Nephron progenitor cell (in vitro differentiated cells): ENCODE results near the gene FIBCD1.

Experiments
- DNase-seq: peaks from one replicate; pipeline ENCODE4 v3.0.0; 2021
- H3K27ac Mint-ChIP-seq: 2 replicates; pipeline ENCODE4 v1.8.0; 2021; ENCODE audit warnings: mild to moderate bottlenecking, moderate library complexity, mixed read lengths
- H3K27me3 Mint-ChIP-seq: 2 replicates; pipeline ENCODE4 v1.8.0; 2021; ENCODE audit warnings: mild to moderate bottlenecking, low read depth, mixed read lengths; ENCODE audit not compliant: poor library complexity
- H3K36me3 Mint-ChIP-seq: 2 replicates; pipeline ENCODE4 v1.8.0; 2021; ENCODE audit warnings: low read depth, mixed read lengths
- H3K4me1 Mint-ChIP-seq: 2 replicates; pipeline ENCODE4 v1.8.0; 2021; ENCODE audit warnings: mixed read lengths
- H3K4me3 Mint-ChIP-seq: 2 replicates; pipeline ENCODE4 v1.8.0; 2021; ENCODE audit warnings: mild to moderate bottlenecking, moderate library complexity, mixed read lengths
- H3K9me3 Mint-ChIP-seq: 2 replicates; pipeline ENCODE4 v1.8.0; 2021; ENCODE audit warnings: mild to moderate bottlenecking, moderate library complexity, mixed read lengths
- TF ChIP-seq, protein P1 (sequence below): fragments of 200-600 bp; sonication (generic); IDR thresholded peaks from 2 replicates; pipeline ENCODE4 v1.5.0; 2021; ENCODE audit warnings: antibody characterized with exemption

FIBCD1 gene

DNA sequence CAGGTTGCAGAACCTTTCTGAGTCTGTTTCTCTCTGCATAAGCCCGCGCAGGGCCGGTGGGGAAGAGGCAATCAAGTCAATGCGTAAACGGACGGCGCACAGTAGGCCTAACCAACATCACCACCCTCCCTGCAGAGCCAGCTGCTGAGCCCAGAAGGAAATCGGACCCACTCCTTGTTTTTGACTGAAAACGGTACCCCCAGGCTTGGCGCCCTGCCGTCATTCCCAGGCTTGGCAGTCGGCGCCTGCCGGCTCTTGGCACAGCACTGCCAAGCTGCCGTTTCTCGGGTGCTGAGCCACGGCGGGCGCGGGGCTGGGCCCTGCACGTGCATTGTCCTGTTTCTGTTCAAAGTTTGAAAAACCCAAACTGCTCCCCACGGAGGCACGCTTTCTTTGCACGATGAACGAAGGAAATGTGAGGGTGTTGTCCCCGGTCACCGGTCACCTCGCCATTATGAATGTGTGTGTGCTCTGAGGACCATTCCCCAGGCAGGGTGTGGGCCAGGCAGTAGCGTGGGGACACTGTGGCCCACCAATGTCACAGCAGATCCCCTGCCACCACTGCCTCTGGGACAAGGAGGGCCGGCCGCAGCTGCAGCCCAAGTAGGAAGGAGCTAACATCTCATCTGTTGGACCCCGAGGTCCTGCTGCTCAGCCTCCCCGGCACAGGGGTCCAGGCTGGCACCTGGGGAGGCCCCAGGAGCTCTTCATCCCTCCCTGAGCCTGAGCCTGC lies 20.1 kb downstream of the FIBCD1 start:
- Mint-ChIP-seq H3K9me3 (no peaks in the 10 kb centered on the region), H3K4me1 (peaks cover 43% of the 10 kb centered on the region), H3K27me3 (peaks cover 4% of the 10 kb centered on the region), H3K27ac (no peak overlapping the region), H3K4me3 (no peak overlapping the region), H3K36me3 (no peaks in the 10 kb centered on the region)
- no peak for DNase-seq
- TF ChIP-seq, protein P1, sequence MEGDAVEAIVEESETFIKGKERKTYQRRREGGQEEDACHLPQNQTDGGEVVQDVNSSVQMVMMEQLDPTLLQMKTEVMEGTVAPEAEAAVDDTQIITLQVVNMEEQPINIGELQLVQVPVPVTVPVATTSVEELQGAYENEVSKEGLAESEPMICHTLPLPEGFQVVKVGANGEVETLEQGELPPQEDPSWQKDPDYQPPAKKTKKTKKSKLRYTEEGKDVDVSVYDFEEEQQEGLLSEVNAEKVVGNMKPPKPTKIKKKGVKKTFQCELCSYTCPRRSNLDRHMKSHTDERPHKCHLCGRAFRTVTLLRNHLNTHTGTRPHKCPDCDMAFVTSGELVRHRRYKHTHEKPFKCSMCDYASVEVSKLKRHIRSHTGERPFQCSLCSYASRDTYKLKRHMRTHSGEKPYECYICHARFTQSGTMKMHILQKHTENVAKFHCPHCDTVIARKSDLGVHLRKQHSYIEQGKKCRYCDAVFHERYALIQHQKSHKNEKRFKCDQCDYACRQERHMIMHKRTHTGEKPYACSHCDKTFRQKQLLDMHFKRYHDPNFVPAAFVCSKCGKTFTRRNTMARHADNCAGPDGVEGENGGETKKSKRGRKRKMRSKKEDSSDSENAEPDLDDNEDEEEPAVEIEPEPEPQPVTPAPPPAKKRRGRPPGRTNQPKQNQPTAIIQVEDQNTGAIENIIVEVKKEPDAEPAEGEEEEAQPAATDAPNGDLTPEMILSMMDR, result no peak

DNA sequence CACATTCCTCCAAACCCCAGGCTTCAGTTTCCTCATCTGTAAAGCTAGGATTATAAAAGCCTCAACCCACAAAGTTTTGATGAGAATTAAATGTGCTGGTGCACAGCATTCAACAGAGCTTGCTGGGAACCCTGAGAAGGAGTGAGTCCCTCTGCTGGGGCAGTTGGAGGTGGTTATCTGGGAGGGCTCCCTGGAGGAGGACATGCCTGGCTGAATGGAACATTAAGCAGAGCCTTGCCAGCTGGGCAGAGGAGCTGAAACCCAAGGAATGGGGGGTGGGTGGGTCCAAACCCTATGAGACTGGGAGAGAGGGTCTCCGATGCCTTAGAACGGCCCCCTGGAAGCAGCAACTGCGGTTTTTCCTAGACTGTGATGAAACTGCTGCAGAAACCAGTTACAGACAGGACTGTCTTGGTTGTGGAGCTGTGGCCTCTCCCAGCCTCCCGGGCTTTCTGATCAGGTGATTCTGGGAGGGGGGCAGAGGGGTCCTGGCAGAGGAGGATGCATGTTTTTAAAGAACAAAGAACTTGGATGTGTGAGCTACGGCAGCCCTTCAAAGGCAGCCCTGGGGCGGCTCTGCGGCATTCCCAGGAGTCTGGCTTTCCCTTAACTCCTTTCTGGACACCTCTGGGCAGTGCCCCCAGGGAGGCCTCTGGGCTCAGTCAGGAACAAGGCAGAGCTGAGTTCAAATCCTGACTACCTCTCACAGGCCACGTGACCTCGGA lies 20.8 kb downstream of the FIBCD1 start:
- Mint-ChIP-seq H3K4me3 (no peak overlapping the region), H3K27ac (no peak overlapping the region), H3K4me1 (peaks cover 45% of the 10 kb centered on the region)

DNA sequence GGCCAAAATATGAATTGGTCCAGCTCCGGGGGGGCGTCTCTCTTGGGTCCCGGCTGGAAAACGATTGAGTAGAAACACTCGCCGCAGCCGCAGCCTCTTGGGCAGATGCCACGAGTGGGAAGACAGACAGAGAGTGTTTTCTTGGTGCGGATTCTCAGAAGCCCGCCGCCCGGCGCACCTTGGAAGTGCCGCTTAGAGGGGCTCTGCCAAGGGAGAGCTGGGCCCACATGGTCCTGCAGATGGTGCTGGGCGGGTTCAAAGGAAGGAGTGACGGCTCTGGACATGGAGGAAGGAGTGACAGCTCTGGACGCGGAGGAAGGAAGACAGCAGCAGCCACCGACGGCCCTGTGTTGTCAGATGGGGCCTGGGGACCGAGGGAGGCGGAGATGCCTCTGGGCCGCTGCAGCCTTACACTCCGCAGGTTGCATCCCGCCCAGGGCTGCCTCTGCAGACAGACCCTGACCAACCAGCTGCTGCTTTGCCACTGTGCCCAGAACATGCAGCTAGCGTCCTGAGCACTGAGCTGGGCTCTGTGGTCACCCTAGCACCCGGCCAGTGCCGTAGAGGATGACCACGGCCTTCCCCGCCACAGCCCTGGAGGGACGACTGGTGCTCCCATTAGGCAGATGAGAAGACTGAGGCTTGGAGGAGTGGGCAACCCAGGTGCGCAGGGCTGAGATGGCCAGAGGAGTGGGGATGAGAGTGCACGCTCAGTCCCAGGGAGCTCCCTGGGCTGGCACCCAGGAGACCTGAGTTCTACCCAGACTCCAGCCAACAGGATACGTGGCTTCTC lies 21.7 kb downstream of the FIBCD1 start:
- no peaks in the 10 kb centered on the region for H3K9me3 Mint-ChIP-seq
- no peak overlapping the region for H3K4me3 Mint-ChIP-seq
- peaks cover 40% of the 10 kb centered on the region for H3K4me1 Mint-ChIP-seq
- H3K36me3 Mint-ChIP-seq, result no peaks in the 10 kb centered on the region
- DNase-seq, result no peak
- TF ChIP-seq, protein P1, result no peak
- peak overlapping the region; percentile 51 for H3K27ac Mint-ChIP-seq
- H3K27me3 Mint-ChIP-seq, result peaks cover 4% of the 10 kb centered on the region

More for the DNA sequence above, 20.8 kb downstream of the FIBCD1 start:
- DNase-seq, result no peak
- no peaks in the 10 kb centered on the region for H3K9me3 Mint-ChIP-seq
- peaks cover 4% of the 10 kb centered on the region for H3K27me3 Mint-ChIP-seq
- TF ChIP-seq, protein P1, result no peak
- no peaks in the 10 kb centered on the region for H3K36me3 Mint-ChIP-seq

DNA sequence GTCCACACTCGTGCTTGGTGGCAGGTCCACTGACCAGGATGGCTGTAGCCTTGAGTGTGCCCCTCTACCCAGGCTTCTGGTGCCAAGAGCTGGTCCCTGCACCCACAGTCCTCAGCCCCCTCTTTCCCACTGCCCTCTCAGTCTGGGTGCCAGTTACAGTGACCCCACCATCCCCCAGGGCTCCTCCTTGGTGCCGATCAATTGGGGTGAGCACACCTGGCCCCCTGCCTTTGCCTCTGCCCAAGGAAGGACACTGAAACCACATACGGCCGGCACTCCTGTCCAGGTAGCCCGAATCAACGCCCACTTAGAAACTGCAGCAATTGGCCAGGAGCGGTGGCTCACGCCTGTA lies 24.0 kb downstream of the FIBCD1 start:
- no peaks in the 10 kb centered on the region for H3K36me3 Mint-ChIP-seq
- DNase-seq, result no peak
- H3K9me3 Mint-ChIP-seq, result no peaks in the 10 kb centered on the region
- TF ChIP-seq, protein P1, result no peak
- H3K27ac Mint-ChIP-seq, result no peak overlapping the region
- peaks cover 25% of the 10 kb centered on the region for H3K4me1 Mint-ChIP-seq
- H3K4me3 Mint-ChIP-seq, result no peak overlapping the region
- no peaks in the 10 kb centered on the region for H3K27me3 Mint-ChIP-seq

DNA sequence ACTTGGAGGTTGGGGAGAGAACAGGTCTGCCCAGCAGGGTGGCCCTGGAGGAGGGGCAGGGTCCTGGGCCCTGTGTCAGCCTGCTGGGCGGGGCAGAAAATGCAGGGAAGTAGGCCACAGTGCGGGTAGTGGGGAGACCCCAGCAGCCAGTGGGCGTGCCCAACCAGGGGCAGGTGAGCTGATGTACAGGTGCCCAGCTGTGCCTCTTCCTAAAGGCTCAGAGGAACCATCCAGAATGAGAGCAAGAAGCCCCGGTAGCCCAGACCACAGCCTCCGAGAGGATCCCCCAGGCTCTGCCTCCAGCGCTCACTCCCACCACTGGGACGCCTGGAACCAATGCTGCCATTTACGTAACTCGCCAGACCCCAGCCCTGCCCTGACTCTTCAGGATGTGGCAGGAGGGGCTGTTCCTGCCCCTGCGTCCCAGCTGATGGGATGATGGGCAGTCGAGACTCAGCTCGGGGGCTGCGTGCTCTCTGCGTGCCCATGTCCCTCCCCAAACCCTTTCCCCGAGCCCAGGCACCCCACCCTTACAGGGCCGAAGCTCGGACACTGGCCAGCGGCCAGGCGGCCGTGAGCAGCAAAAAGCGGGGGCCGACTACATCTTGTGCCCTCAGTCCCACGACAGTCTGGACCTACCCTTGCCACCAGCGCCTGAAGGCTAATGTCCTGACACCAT lies 24.5 kb downstream of the FIBCD1 start:
- Mint-ChIP-seq H3K4me3 (no peak overlapping the region), H3K4me1 (peaks cover 24% of the 10 kb centered on the region), H3K9me3 (no peaks in the 10 kb centered on the region), H3K36me3 (no peaks in the 10 kb centered on the region), H3K27ac (no peak overlapping the region), H3K27me3 (no peaks in the 10 kb centered on the region)
- DNase-seq, result no peak
- TF ChIP-seq, protein P1, result no peak
